Muscle layer of duodenum (tissue), 2 donors: ENCODE results near the gene HNRNPUL1.

ENCODE experiments used
- H3K27ac ChIP-seq: one replicate; pipeline ENCODE4 v1.7.0; 2013; ENCODE audit warnings: mild to moderate bottlenecking, low read length
- H3K27me3 ChIP-seq: one replicate; pipeline ENCODE4 v1.7.0; 2013; ENCODE audit warnings: low read depth, mild to moderate bottlenecking, control low read depth, low read length
- H3K36me3 ChIP-seq, 2 donors: one replicate each; pipeline ENCODE4 v1.7.0; 2013; ENCODE audit warnings: low read length in 2 of 2, control low read depth in 1 of 2, mild to moderate bottlenecking in 1 of 2; ENCODE audit not compliant: insufficient read depth in 2 of 2, control insufficient read depth in 1 of 2
- H3K4me1 ChIP-seq, 2 donors: one replicate each; pipeline ENCODE4 v1.7.0; 2013; ENCODE audit warnings: low read length in 2 of 2, mild to moderate bottlenecking in 2 of 2, control low read depth in 1 of 2, moderate library complexity in 1 of 2; ENCODE audit not compliant: insufficient read depth in 2 of 2, control insufficient read depth in 1 of 2
- H3K4me3 ChIP-seq, 2 donors: one replicate each; pipeline ENCODE4 v1.7.0; 2013; ENCODE audit warnings: low read length in 2 of 2, low read depth in 1 of 2, mild to moderate bottlenecking in 1 of 2
- H3K9me3 ChIP-seq, 2 donors: one replicate each; pipeline ENCODE4 v1.7.0; 2013; ENCODE audit warnings: low read length in 2 of 2, control low read depth in 1 of 2, mild to moderate bottlenecking in 1 of 2; ENCODE audit not compliant: control insufficient read depth in 1 of 2
- donor health status: healthy.

HNRNPUL1 gene

DNA sequence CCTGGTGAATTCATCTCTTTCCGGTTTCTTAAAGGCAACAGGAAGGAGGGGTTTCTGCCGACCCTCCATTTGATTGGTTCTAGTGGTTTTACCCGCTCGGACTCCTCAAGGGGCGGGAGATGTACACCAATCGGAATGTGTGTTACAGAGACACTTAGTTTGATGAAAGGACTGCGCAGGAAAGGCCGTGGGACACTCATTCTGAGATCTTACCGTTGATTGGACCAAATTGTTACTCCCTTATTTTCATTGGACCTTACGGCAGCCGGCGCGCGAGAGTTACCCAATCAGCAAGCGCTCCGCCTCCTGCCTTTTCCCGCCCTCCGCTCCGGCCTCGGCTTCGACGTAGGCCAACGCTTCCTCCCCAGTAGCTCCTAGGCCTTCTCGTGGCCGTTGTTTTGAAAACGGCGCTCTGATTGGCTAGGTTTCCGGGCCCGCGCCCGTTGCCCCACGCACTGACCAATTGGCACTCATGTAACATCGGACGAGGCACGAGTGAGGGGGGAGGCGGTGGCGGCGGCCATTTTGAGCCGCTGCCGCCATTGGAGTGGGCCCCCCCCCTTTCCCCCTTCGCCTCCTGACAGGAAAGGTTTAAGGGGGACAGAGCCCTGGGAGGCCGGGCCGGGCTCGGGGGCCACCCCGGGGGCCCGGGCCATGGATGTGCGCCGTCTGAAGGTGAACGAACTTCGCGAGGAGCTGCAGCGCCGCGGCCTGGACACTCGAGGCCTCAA, at the start of gene HNRNPUL1:
HNRNPUL1 (plus strand) TSS at position 523 of the 731 bp plus-strand sequence; CDS start at position 655, 132 bp downstream.
- peaks cover 12 to 33% of the 10 kb centered on the region in 2 donors for H3K4me1 ChIP-seq
- H3K36me3 ChIP-seq: peaks cover 19 to 33% of the 10 kb centered on the region in 2 donors
- peak within 1 kb of the TSS; percentile 86 to 90 for H3K4me3 ChIP-seq
- no peaks in the 10 kb centered on the region for H3K9me3 ChIP-seq
- peak within 1 kb of the TSS; percentile 98 for H3K27ac ChIP-seq
- H3K27me3 ChIP-seq: no peaks in the 10 kb centered on the region

DNA sequence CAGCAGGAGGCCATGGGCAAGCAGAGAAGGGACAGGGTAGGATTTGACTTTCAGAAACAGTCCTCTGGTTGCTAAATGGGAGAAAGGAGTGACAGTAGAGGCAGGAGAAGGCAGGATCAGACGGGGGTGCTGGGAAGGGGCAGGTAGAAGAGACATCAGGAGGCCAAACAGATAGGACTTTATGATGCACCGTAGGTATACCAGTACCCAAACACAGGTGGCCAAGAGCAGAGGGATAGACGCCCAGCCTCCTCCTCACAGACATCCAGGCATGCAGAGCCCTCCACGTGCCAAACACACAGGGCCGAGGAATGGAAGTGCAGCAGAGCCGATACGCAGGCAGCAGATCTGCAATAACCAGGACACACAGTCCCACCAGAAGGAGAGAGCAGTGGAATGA, 46.4 kb upstream of the HNRNPUL1 start:
- H3K36me3 ChIP-seq: peaks cover 0 to 7% of the 10 kb centered on the region in 2 donors
- no peaks in the 10 kb centered on the region for H3K27me3 ChIP-seq
- peak overlapping the region; percentile 84 for H3K27ac ChIP-seq
- peaks cover 0 to 31% of the 10 kb centered on the region in 2 donors for H3K4me1 ChIP-seq
- H3K4me3 ChIP-seq: no peak overlapping the region
- no peaks in the 10 kb centered on the region for H3K9me3 ChIP-seq

DNA sequence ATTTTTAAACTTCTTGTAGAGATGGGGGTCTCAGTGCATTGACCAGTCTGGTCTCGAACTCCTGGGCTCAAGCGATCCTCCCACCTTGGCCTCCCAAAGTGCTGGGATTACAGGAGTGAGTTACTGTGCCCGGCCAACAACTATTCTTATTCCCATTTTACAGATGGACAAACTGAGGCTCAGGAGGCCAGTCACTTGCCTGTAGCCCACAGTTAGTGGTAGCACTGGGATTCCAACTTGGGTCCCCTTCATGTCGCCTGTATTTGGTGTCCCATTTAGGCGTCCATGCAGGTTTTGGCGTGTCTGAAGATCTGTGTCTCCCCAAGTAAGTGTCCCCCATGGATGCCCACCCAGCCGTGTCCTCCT, 45.9 kb upstream of the HNRNPUL1 start:
- H3K27ac ChIP-seq: peak overlapping the region; percentile 84
- H3K4me1 ChIP-seq: peaks cover 0 to 33% of the 10 kb centered on the region in 2 donors
- no peaks in the 10 kb centered on the region for H3K27me3 ChIP-seq
- H3K9me3 ChIP-seq: no peaks in the 10 kb centered on the region
- peak overlapping the region; percentile 15 to 78 for H3K4me3 ChIP-seq
- H3K36me3 ChIP-seq: peaks cover 0 to 7% of the 10 kb centered on the region in 2 donors

DNA sequence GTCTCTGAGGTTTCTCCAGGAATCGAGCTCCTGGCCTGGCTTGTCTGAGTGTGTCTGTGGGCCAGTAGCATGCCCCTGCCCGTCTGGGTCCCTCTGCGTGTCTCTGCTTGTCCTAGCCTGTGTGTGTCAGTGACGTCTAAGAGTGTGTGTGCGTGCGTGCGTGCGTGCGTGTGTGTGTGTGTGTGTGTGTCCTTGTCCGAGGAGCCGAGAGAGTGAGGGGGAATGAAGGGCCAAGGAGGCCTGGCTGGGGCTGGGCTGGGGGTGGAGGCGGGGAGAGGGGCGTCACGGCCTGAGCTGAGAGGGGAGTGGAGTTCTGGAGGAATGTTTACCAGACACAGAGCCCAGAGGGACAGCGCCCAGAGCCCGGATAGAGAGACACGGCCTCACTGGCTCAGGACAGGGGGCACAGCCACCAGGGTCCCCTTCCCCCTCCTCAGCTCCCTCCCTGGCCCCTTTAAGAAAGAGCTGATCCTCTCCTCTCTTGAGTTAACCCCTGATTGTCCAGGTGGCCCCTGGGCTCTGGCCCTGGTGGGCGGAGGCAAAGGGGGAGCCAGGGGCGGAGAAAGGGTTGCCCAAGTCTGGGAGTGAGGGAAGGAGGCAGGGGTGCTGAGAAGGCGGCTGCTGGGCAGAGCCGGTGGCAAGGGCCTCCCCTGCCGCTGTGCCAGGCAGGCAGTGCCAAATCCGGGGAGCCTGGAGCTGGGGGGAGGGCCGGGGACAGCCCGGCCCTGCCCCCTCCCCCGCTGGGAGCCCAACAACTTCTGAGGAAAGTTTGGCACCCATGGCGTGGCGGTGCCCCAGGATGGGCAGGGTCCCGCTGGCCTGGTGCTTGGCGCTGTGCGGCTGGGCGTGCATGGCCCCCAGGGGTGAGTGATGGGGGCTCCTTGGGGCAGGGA, 45.3 kb upstream of the HNRNPUL1 start, which contains the start of gene AXL:
AXL (plus strand) TSS at position 609 of the 893 bp plus-strand sequence; CDS start at position 779, 170 bp downstream.
- H3K4me3 ChIP-seq: peak within 1 kb of the TSS; percentile 78 to 80
- no peaks in the 10 kb centered on the region for H3K9me3 ChIP-seq
- no peaks in the 10 kb centered on the region for H3K27me3 ChIP-seq
- H3K27ac ChIP-seq: peak within 1 kb of the TSS; percentile 84
- H3K4me1 ChIP-seq: peaks cover 0 to 39% of the 10 kb centered on the region in 2 donors
- peaks cover 0 to 7% of the 10 kb centered on the region in 2 donors for H3K36me3 ChIP-seq

DNA sequence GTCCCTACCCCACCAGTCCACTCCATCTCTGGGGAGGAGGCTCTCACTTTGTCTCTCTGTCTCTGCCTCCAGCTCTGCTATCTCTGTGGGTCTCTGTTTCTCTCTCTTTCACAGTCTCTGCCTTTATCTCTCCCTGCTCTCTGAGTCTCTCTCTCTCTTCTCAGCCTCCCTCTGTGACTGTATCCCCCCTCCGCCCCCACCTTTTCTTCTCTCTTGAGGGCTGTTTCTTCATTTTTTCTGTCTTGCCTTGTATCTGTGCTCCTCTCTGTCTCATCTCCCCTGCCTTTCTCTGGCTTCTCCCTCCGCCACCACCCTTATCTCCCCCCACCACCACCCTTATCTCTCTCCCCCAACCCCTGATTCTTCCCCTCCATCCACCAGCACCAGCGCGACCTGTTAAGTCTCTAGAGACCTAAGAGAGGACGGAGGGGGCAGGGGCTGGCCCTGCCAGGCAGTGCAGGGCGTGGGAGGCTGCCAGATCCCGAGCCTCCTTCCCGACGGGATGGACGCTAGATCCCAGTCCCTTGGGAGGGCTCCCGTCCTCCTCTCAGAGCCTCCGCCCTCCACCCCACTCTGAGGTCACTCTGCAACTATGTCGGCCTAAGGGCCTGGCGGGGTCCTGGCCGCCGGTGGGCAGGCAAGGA, 44.1 kb upstream of the HNRNPUL1 start:
- Histone ChIP-seq H3K4me3 (peak overlapping the region; percentile 78 to 80), H3K27me3 (no peaks in the 10 kb centered on the region), H3K36me3 (peaks cover 0 to 11% of the 10 kb centered on the region in 2 donors), H3K27ac (peak overlapping the region; percentile 84), H3K4me1 (peaks cover 0 to 43% of the 10 kb centered on the region in 2 donors), H3K9me3 (no peaks in the 10 kb centered on the region)

DNA sequence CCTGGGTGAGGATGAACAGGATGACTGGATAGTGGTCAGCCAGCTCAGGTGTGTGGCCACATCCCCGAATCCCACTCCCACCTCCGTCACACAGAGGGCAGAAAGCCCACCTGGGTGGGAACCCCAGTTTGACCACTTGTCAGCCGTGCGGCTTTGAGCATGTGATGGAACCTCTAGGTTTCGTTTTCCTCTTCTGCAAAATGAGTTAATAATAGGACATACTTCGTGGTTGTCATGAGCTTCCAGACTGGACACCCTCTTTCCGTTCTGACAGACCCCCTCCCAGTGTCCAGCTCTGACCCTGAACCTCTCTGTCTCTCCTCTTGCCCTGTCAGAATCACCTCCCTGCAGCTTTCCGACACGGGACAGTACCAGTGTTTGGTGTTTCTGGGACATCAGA, 43.4 kb upstream of the HNRNPUL1 start:
- H3K4me1 ChIP-seq: peaks cover 0 to 43% of the 10 kb centered on the region in 2 donors
- no peaks in the 10 kb centered on the region for H3K9me3 ChIP-seq
- H3K4me3 ChIP-seq: peak overlapping the region; percentile 78 to 80
- H3K36me3 ChIP-seq: peaks cover 0 to 11% of the 10 kb centered on the region in 2 donors
- peak overlapping the region; percentile 84 for H3K27ac ChIP-seq
- H3K27me3 ChIP-seq: no peaks in the 10 kb centered on the region

DNA sequence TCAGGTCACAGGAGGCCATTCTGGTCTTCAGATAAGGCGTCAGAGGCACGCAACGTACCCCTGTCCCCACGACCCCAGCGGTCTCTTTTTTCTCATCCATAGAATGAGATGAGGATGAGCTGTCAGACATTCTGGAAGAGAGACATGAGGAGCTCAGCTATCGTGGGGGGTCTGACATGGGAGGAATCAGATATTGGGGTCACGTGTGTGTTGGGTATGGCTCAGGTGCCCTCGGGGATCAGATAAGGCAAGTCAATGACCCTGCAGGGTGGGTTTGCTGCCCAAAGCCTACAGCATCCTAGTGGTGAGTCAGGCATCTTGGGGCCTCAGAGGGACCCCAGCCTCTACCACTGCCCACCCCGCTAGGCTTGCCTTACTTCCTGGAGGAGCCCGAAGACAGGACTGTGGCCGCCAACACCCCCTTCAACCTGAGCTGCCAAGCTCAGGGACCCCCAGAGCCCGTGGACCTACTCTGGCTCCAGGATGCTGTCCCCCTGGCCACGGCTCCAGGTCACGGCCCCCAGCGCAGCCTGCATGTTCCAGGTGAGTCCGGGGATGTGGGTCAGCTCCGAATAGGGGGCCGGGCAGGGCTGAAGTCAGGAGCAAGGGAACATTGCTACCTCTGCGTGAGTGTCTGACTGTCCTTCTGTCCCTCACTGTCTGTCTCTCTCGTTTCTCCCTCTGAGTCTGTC, 42.5 kb upstream of the HNRNPUL1 start:
- H3K4me3 ChIP-seq: peak overlapping the region in 1 of 2 donors; percentile 80
- peak overlapping the region; percentile 84 for H3K27ac ChIP-seq
- H3K4me1 ChIP-seq: peaks cover 3 to 48% of the 10 kb centered on the region in 2 donors
- no peaks in the 10 kb centered on the region for H3K27me3 ChIP-seq
- no peaks in the 10 kb centered on the region for H3K9me3 ChIP-seq
- H3K36me3 ChIP-seq: peaks cover 0 to 11% of the 10 kb centered on the region in 2 donors

DNA sequence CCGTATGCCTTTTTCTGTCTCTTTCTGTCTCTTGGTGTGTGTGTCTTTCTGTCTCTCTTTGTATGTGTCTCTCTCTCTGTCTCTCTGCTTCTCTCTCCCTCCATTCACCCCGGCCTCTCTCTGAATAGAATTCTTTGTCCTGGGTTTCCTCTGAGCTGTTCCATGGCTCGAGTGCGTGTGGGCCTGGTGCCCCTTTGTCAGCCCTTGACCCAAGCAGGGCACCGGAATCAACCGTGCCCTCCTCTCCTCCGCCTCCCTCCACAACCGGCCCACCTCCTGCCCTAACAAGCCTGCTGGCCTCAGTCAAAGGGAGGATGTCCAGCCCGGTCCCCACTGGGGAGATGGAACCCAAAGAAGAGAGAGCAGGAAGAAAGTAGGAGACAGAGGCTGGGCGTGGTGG, 41.9 kb upstream of the HNRNPUL1 start:
- H3K4me1 ChIP-seq: peaks cover 4 to 46% of the 10 kb centered on the region in 2 donors
- H3K9me3 ChIP-seq: no peaks in the 10 kb centered on the region
- H3K27ac ChIP-seq: peak overlapping the region; percentile 45
- peaks cover 0 to 11% of the 10 kb centered on the region in 2 donors for H3K36me3 ChIP-seq
- peak overlapping the region in 1 of 2 donors; percentile 7 for H3K4me3 ChIP-seq
- H3K27me3 ChIP-seq: no peaks in the 10 kb centered on the region

DNA sequence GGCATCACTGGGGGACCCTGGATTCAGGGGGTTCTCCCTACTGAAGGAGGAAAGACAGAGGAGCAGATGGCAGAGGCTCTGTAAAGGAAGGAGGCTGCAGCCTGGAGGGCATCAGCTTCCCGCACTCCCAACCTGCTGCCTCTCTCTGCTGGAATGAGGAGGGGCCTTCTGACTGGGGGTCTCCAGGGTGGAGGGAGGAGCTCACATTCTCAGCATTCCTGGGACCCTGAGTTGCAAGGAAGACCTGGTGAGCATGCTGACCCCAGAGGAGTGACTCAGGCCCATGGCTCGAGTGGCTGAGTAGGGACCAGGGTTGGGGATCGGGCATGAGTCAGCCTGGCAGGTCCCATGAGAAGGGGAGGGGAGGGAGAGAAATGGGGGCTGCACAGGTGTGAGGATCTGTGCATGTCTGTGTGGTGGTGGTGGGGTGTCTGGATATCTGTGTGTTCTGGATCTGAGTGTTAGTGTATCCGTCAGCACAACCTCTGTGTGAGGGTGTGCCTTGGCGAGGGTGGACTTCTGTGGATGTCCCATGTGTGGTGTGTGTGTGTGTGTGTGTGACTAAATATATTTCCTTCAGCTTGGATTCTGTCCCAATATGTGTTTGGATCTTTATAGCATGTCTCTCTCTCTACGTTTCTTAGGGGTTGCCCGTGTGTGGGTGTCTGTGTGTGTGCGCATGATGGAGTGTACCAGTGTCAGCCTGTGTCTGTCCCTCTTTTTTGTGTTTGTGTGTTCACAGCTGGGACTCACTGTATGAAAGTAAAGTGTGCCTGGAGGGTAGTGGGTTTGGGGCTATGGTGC, 40.5 kb upstream of the HNRNPUL1 start:
- Histone ChIP-seq H3K9me3 (no peaks in the 10 kb centered on the region), H3K27ac (peak overlapping the region; percentile 47), H3K4me3 (peak overlapping the region; percentile 0 to 2), H3K4me1 (peaks cover 4 to 37% of the 10 kb centered on the region in 2 donors), H3K36me3 (peaks cover 4 to 11% of the 10 kb centered on the region in 2 donors), H3K27me3 (no peaks in the 10 kb centered on the region)

DNA sequence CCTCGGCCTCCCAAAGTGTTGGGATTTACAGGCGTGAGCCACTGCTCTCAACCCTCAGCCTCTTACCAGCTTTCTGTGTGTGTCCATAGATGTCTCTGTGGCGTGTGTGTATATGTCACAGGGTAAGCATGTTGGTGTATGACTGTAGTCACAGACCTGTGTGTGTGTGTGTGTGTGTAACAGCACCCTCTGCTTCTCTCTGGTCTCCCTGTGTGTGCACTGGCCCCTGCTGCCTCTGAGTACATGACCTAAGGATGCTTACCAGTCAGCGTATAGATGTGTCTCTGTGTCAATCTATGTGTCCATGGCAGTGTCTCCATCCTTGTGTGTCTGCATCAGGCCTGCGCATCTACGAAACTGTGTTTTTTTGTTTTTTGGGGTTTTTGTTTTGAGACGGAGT, 39.5 kb upstream of the HNRNPUL1 start:
- Histone ChIP-seq H3K27ac (no peak overlapping the region), H3K4me1 (peaks cover 4 to 37% of the 10 kb centered on the region in 2 donors), H3K27me3 (no peaks in the 10 kb centered on the region), H3K36me3 (peaks cover 4 to 11% of the 10 kb centered on the region in 2 donors), H3K9me3 (no peaks in the 10 kb centered on the region), H3K4me3 (no peak overlapping the region)
